ENCODE measurements around the gene IL22RA2.

IL22RA2 gene

GRCh38 chr6:137200288-137200687 is 26.8 kb upstream of the IL22RA2 start:
- Histone ChIP-seq H2AK5ac (ENCODE audit: low read depth, low read length) (no peak overlapping the region), H3K23ac (ENCODE audit: low read depth, low read length, poor library complexity) (no peak overlapping the region), H2BK5ac (ENCODE audit: low read length) (no peak overlapping the region), H2BK120ac (ENCODE audit: low read depth, low read length) (no peak overlapping the region), H3K27ac (replicated peaks; ENCODE audit: low read length) (no peak overlapping the region), H3K18ac (ENCODE audit: low read length) (no peak overlapping the region), H3K14ac (ENCODE audit: low read length) (no peak overlapping the region), H2AFZ (ENCODE audit: low read length) (no peak overlapping the region), H3K4ac (ENCODE audit: low read length) (no peak overlapping the region), H3K9me3 (replicated peaks in 1 of 2; ENCODE audit: control insufficient read depth in 2 of 2, insufficient read depth in 1 of 2, low read depth in 1 of 2, low read length in 2 of 2) (no peaks in the 10 kb centered on the region), H3K4me3 (ENCODE audit: low read length in 2 of 2) (no peak overlapping the region), H4K91ac (ENCODE audit: low read depth, low read length, poor library complexity) (no peak overlapping the region), H3K4me2 (ENCODE audit: insufficient read depth, low read length, poor library complexity, severe bottlenecking) (no peak overlapping the region), H3K36me3 (replicated peaks in 1 of 2; ENCODE audit: control insufficient read depth in 2 of 2, insufficient read depth in 2 of 2, low read length in 2 of 2) (peaks cover 14 to 73% of the 10 kb centered on the region in 2 donors), H3K9ac (ENCODE audit: low read depth, low read length, poor library complexity) (no peak overlapping the region), H2BK12ac (ENCODE audit: low read length) (no peak overlapping the region), H3K27me3 (ENCODE audit: control insufficient read depth in 3 of 3, insufficient read depth in 3 of 3, low read depth in 1 of 3, low read length in 3 of 3) (no peaks in the 10 kb centered on the region), H2BK15ac (ENCODE audit: low read length) (no peak overlapping the region), H4K8ac (ENCODE audit: low read depth, low read length) (no peak overlapping the region), H3K79me1 (ENCODE audit: low read depth, low read length) (no peaks in the 10 kb centered on the region), H3K4me1 (ENCODE audit: control insufficient read depth in 2 of 2, insufficient read depth in 1 of 2, low read depth in 1 of 2, low read length in 2 of 2) (no peaks in the 10 kb centered on the region)
- no CpG with 5 or more reads among the region's 4 CpGs for WGBS, 2 donors (ENCODE audit: extremely low coverage in 2 of 2, insufficient read length in 2 of 2, insufficient replicate concordance in 1 of 2)
- DNase-seq (ENCODE audit: low spot score): no peak

GRCh38 chr6:137197684-137198645 is 24.5 kb upstream of the IL22RA2 start:
- peaks cover 9 to 50% of the 10 kb centered on the region in 2 donors for H3K36me3 ChIP-seq (replicated peaks in 1 of 2; ENCODE audit: control insufficient read depth in 2 of 2, insufficient read depth in 2 of 2, low read length in 2 of 2)
- H3K9me3 ChIP-seq (replicated peaks in 1 of 2; ENCODE audit: control insufficient read depth in 2 of 2, insufficient read depth in 1 of 2, low read depth in 1 of 2, low read length in 2 of 2): no peaks in the 10 kb centered on the region

DNA sequence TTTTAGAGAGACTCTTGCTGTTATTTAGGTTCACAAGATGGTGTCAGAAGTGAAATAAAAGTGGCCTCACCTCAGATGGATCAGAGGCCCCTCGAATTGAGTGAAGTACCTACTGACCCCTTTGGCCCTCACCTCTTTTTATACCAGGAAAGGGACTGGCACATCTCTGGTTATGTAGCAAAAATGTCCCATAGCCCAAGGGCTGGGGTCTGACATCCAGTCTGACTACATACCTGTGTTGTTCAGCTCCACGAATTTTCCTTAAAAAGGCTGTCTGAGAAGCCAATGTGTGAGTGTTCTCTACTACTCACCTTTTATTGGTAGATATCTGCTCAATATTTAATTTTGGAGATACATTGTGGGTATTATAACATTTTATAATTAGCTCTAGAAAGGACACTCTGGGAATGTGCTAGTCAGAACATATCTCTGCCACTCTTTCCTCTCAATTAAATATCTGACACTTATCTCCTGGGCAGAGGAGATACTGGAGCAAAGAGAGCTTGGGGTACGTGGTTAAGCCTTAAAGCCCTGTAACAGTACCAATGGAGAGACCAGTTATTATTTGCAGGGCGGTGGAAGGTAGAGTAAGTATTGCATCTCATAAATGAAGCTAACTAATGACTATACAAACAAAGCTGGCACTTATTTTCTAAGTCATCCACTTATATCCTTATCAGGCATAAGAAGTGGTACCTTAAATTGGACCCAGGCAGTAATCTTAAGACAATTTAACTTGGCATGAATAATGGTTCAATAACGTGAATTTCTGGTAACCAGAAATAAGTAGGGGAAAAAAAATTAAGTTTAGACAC is 20.0 kb upstream of the IL22RA2 start:
- WGBS, 2 donors (ENCODE audit: extremely low coverage in 2 of 2, insufficient read length in 2 of 2, insufficient replicate concordance in 1 of 2): no CpG with 5 or more reads among the region's 5 CpGs
- H4K91ac ChIP-seq (ENCODE audit: low read depth, low read length, poor library complexity): no peak overlapping the region
- no peak overlapping the region for H3K23ac ChIP-seq (ENCODE audit: low read depth, low read length, poor library complexity)
- H3K27ac ChIP-seq (replicated peaks; ENCODE audit: low read length): no peak overlapping the region
- no peaks in the 10 kb centered on the region for H3K4me1 ChIP-seq (ENCODE audit: control insufficient read depth in 2 of 2, insufficient read depth in 1 of 2, low read depth in 1 of 2, low read length in 2 of 2)
- H2BK15ac ChIP-seq (ENCODE audit: low read length): no peak overlapping the region
- no peak overlapping the region for H2BK5ac ChIP-seq (ENCODE audit: low read length)
- H3K4me2 ChIP-seq (ENCODE audit: insufficient read depth, low read length, poor library complexity, severe bottlenecking): no peak overlapping the region
- H2BK120ac ChIP-seq (ENCODE audit: low read depth, low read length): no peak overlapping the region
- no peak overlapping the region for H3K14ac ChIP-seq (ENCODE audit: low read length)
- H2AFZ ChIP-seq (ENCODE audit: low read length): no peak overlapping the region
- no peaks in the 10 kb centered on the region for H3K79me1 ChIP-seq (ENCODE audit: low read depth, low read length)
- H4K8ac ChIP-seq (ENCODE audit: low read depth, low read length): no peak overlapping the region
- peaks cover 5 to 18% of the 10 kb centered on the region in 2 donors for H3K36me3 ChIP-seq (replicated peaks in 1 of 2; ENCODE audit: control insufficient read depth in 2 of 2, insufficient read depth in 2 of 2, low read length in 2 of 2)
- no peaks in the 10 kb centered on the region for H3K27me3 ChIP-seq (ENCODE audit: control insufficient read depth in 3 of 3, insufficient read depth in 3 of 3, low read depth in 1 of 3, low read length in 3 of 3)
- H2AK5ac ChIP-seq (ENCODE audit: low read depth, low read length): no peak overlapping the region
- no peak overlapping the region for H3K18ac ChIP-seq (ENCODE audit: low read length)
- no peak overlapping the region for H3K4ac ChIP-seq (ENCODE audit: low read length)
- peaks cover 4 to 5% of the 10 kb centered on the region in 2 donors for H3K9me3 ChIP-seq (replicated peaks in 1 of 2; ENCODE audit: control insufficient read depth in 2 of 2, insufficient read depth in 1 of 2, low read depth in 1 of 2, low read length in 2 of 2)
- H2BK12ac ChIP-seq (ENCODE audit: low read length): no peak overlapping the region
- no peak for DNase-seq (ENCODE audit: low spot score)
- no peak overlapping the region for H3K4me3 ChIP-seq (ENCODE audit: low read length in 2 of 2)
- H3K9ac ChIP-seq (ENCODE audit: low read depth, low read length, poor library complexity): no peak overlapping the region

More at GRCh38 chr6:137197684-137198645, 24.5 kb upstream of the IL22RA2 start:
- DNase-seq (ENCODE audit: low spot score): no peak
- no peak overlapping the region for H3K4me3 ChIP-seq (ENCODE audit: low read length in 2 of 2)
- H4K8ac ChIP-seq (ENCODE audit: low read depth, low read length): no peak overlapping the region
- no peaks in the 10 kb centered on the region for H3K27me3 ChIP-seq (ENCODE audit: control insufficient read depth in 3 of 3, insufficient read depth in 3 of 3, low read depth in 1 of 3, low read length in 3 of 3)
- H3K79me1 ChIP-seq (ENCODE audit: low read depth, low read length): no peaks in the 10 kb centered on the region
- H2BK12ac ChIP-seq (ENCODE audit: low read length): no peak overlapping the region
- WGBS, 2 donors (ENCODE audit: extremely low coverage in 2 of 2, insufficient read length in 2 of 2, insufficient replicate concordance in 1 of 2): no CpG with 5 or more reads among the region's 11 CpGs
- H3K4ac ChIP-seq (ENCODE audit: low read length): no peak overlapping the region
- H3K9ac ChIP-seq (ENCODE audit: low read depth, low read length, poor library complexity): no peak overlapping the region
- no peak overlapping the region for H2AFZ ChIP-seq (ENCODE audit: low read length)
- no peak overlapping the region for H3K27ac ChIP-seq (replicated peaks; ENCODE audit: low read length)
- H4K91ac ChIP-seq (ENCODE audit: low read depth, low read length, poor library complexity): no peak overlapping the region
- H3K14ac ChIP-seq (ENCODE audit: low read length): no peak overlapping the region
- no peak overlapping the region for H2BK15ac ChIP-seq (ENCODE audit: low read length)
- H3K18ac ChIP-seq (ENCODE audit: low read length): no peak overlapping the region
- no peak overlapping the region for H3K23ac ChIP-seq (ENCODE audit: low read depth, low read length, poor library complexity)
- no peak overlapping the region for H3K4me2 ChIP-seq (ENCODE audit: insufficient read depth, low read length, poor library complexity, severe bottlenecking)
- H2BK120ac ChIP-seq (ENCODE audit: low read depth, low read length): no peak overlapping the region
- H3K4me1 ChIP-seq (ENCODE audit: control insufficient read depth in 2 of 2, insufficient read depth in 1 of 2, low read depth in 1 of 2, low read length in 2 of 2): no peaks in the 10 kb centered on the region
- no peak overlapping the region for H2BK5ac ChIP-seq (ENCODE audit: low read length)
- H2AK5ac ChIP-seq (ENCODE audit: low read depth, low read length): no peak overlapping the region

- Histone ChIP-seq H3K23ac (ENCODE audit: low read depth, low read length, poor library complexity) (no peak overlapping the region), H3K4me2 (ENCODE audit: insufficient read depth, low read length, poor library complexity, severe bottlenecking) (no peak overlapping the region), H2BK120ac (ENCODE audit: low read depth, low read length) (no peak overlapping the region), H2BK15ac (ENCODE audit: low read length) (no peak overlapping the region), H4K8ac (ENCODE audit: low read depth, low read length) (no peak overlapping the region), H2AFZ (ENCODE audit: low read length) (no peak overlapping the region), H2BK12ac (ENCODE audit: low read length) (no peak overlapping the region), H3K18ac (ENCODE audit: low read length) (no peak overlapping the region), H3K27me3 (ENCODE audit: control insufficient read depth in 3 of 3, insufficient read depth in 3 of 3, low read depth in 1 of 3, low read length in 3 of 3) (no peaks in the 10 kb centered on the region), H3K79me1 (ENCODE audit: low read depth, low read length) (no peaks in the 10 kb centered on the region), H2AK5ac (ENCODE audit: low read depth, low read length) (no peak overlapping the region), H3K14ac (ENCODE audit: low read length) (no peak overlapping the region), H4K91ac (ENCODE audit: low read depth, low read length, poor library complexity) (no peak overlapping the region), H3K4ac (ENCODE audit: low read length) (no peak overlapping the region), H3K9me3 (replicated peaks in 1 of 2; ENCODE audit: control insufficient read depth in 2 of 2, insufficient read depth in 1 of 2, low read depth in 1 of 2, low read length in 2 of 2) (peaks cover 4 to 5% of the 10 kb centered on the region in 2 donors), H2BK5ac (ENCODE audit: low read length) (no peak overlapping the region), H3K9ac (ENCODE audit: low read depth, low read length, poor library complexity) (no peak overlapping the region), H3K4me1 (ENCODE audit: control insufficient read depth in 2 of 2, insufficient read depth in 1 of 2, low read depth in 1 of 2, low read length in 2 of 2) (no peaks in the 10 kb centered on the region), H3K27ac (replicated peaks; ENCODE audit: low read length) (no peak overlapping the region), H3K36me3 (replicated peaks in 1 of 2; ENCODE audit: control insufficient read depth in 2 of 2, insufficient read depth in 2 of 2, low read length in 2 of 2) (peaks cover 0 to 11% of the 10 kb centered on the region in 2 donors), H3K4me3 (ENCODE audit: low read length in 2 of 2) (no peak overlapping the region)
- DNase-seq (ENCODE audit: low spot score): no peak
- no CpG with 5 or more reads among the region's 4 CpGs for WGBS, 2 donors (ENCODE audit: extremely low coverage in 2 of 2, insufficient read length in 2 of 2, insufficient replicate concordance in 1 of 2)
These were observed 19.4 kb upstream of the IL22RA2 start for GRCh38 chr6:137192821-137193220.
